HT-29 (cell line): ENCODE measurements around the gene ATP2A2. TPM values are rescaled to one million over a fixed set of nuclear protein-coding genes. Genes with fewer than 3 reads are reported as not detected.

Source experiments
- DNase-seq: peaks from one replicate; pipeline ENCODE4 v3.0.0-alpha.2; 2015; ENCODE audit warnings: low spot score
- total RNA-seq: library from RNA; depleted of rRNA; stranded (reverse); fragments of >200 nt; shearing (Covaris generic); gene quantifications from 2 replicates; pipeline ENCODE4 v1.2.3, GENCODE V29; 2014

Gene ATP2A2
- total RNA-seq, 1 experiment from 2014 or later: 123 TPM

- no peak for DNase-seq
Measured at GRCh38 chr12:110258466-110258865, 22.6 kb upstream of the ATP2A2 start.

DNA sequence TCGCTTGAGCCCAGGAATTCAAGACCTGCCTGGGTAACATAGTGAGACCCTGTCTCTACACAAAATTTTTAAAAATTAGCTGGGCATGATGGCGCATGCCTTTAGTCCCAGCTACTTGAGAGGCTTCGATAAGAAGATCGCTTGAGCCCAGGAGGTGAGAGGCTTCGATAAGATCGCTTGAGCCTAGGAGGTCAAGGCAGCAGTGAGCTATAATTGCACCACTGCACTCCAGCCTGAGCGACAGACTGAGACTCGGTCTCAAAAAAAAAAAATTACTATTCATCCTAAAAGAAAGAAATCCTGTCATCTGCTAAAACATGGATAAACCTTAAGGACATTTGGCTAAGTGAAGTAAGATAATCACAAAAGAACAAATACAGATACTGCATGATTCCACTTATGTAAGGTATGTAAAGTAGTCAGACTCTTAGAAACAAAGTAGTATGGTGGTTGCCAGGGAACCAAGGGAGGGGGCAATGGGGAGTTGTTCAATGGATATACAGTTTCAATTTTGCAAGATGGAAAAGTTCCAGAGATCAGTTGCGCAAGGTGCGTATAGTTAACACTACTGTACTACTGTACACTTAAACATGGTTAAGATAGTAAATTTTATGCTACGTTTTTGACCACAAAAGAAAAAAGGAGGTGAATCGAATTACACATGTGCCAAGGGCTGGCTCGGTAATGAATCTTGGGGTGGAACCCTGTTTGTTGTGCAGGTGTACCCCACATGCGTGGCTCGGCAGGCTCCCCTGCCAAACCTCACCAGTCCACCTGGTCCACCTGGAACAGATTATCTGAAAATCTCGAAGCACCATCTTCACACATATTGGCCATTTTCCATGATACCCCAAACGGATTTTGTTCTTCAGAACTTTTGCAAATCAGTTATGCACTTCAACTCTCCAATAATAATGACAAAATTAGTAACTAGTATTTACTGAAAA is 18.3 kb upstream of the ATP2A2 start:
- DNase-seq: no peak

DNA sequence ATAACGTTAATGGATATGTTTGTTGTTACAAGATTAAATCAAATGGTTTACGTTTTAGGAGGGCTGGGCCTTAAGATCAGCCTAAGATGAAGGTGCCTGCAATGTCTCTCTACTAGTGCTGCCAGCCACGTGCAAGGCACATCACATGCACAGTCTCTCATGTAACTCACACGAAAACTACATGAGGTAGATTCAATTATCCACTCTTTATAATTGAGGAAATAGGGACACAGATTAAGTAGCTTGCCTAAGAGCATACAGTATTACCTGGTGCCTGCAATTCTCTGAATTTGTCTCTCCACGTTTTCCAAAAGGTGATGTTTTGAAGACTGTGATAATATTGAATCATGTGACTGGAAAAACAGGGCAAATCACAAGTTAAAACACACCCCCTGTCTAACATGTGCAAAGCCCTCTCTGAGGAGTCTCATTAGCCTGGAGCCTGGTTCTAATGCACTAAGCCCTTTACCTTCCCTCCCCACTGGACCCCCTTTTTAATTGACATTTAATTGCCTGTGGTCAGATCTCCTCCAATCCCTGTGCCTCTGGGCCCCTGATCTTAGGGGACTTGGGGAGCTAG is 14.6 kb upstream of the ATP2A2 start:
- DNase-seq: no peak

DNA sequence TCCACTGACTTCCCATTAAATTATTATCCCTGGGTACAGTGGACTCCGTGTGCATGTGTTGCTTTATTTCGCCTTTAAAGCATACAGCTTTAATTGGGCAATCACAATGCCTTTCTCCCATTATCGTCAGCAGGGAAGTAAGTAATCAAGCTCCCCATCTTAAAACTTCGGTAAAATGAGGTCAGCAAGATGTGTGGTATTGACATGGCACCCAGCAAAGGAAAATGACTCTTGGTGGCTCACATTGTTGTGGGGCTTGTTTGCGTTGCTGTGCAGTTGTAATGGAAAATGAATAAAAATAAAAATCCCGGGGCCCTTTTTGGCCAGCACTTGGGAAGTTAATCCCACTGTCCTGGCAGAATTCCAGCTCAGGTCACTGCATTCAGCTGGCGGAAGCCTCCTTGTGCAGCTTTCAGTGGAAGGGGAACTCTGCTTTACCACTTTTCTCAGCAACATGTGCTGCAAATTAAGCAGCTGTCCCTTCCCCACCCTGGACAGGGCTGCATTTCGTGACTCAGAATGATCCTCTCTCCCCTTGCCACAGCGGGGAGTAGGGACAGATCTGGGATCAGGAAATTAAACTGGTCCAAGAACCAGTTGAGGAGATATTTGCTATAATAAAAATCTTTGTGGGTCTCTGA is 13.9 kb upstream of the ATP2A2 start:
- DNase-seq: peak; percentile 49

- DNase-seq: peak; percentile 36
Measured at GRCh38 chr12:110269622-110270124, 11.4 kb upstream of the ATP2A2 start.

- peak; percentile 42 for DNase-seq
Measured at GRCh38 chr12:110270125-110270962, 10.7 kb upstream of the ATP2A2 start.

DNA sequence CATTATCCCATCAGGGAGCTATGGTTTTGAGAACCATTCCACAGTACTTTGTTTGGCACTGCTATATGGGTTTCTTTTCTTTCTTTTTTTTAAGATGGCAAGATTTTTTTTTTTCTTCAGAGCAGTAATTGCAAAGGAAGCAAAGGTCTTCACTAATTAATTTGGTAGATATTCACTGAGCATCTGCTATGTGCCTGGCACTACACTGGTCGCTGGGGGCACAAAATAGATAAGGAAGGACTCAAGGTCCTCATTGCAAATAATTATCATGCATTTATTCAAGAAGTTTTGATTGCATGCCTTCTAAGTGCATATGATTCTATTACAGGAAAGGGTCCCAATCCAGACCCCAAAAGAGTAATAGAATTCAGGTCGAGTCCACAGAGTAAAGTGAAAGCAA is 10.0 kb upstream of the ATP2A2 start:
- no peak for DNase-seq

DNA sequence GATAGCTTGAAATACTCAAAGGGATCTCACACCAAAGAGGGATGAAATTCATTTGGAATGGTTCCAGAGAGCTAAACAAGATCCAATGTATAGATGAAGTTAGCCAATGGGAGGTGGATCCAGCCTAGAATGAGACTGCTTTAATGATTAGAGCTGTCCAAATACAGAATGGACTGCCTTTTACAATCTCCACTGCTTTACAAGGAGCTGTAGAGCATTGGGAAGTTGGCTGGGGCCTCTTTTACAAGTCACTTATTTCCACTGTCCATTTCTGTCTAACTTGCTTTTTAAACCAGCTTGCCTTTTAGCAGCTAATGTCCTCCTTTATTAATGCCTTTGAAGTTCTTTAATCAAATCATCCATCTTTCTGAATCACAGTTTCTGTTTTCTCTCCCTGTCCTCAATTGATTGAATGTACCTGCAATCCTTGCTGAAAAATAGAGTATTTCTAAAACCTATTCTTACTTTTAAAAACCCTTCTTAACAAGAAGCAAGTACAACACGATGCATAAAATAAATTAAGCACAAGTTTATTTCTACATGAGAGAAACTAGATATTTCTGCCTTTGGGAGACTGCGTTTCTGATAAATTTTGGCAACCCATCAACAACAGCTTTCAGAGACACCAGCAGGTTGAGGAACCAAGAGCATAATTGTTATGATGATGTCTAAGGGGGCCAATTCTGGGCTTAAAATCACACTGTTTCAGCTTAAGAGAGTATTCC is 3.4 kb upstream of the ATP2A2 start:
- DNase-seq: no peak

DNA sequence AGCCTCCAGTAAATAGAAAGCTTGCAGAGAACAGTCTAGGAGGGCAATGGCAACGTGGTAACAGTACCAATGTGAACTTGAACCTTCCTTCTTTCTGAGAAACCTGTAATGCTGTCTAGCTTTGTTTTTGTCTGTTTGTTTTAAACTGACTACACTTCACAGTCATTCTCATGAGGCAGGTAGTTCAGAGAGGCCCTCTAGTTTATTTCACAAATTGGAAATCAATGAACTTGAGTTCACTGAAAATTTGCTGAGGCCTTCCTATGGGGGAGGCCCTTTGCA is 2.9 kb upstream of the ATP2A2 start:
- no peak for DNase-seq

DNA sequence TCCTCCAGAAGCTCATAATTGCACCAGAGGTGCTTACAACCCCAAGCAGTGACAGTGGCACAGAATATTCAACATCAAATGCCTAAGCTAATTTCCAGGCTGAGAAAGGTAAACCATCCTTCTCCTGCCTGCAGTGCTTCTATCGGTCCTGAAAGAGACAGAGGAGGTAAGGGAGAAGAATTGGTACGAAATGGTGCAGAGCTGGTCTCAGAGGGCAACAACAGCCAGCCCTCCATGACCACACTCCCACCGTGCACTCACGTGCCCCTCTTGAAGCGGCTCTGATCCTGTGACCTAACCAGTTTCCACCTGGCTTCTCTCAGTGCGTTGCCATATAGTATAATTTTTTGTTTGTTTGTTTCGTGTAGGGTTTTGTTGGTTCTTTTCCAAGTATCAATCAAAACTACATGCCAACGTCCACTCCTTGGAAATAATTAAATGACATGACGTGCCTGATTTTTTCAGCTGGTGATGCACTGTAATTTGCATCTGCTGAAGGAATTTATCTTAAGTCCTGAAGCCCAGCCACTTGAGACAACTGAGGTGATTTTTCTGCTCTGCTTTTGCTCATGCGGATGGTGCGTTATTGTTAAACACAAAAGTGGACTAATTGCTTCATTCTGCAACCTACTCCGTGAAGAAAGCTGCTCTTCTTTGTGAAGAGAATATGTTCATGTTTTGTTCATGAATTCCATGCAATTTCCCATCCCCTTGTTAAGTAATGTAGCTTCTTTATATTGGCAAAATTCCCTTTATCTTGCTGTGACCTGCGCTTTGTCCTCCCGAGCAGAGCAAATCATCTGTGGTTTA is 1.3 kb upstream of the ATP2A2 start:
- DNase-seq: no peak

- DNase-seq: peak; percentile 74
Measured at GRCh38 chr12:110280392-110280778, 662 bp upstream of the ATP2A2 start.

DNA sequence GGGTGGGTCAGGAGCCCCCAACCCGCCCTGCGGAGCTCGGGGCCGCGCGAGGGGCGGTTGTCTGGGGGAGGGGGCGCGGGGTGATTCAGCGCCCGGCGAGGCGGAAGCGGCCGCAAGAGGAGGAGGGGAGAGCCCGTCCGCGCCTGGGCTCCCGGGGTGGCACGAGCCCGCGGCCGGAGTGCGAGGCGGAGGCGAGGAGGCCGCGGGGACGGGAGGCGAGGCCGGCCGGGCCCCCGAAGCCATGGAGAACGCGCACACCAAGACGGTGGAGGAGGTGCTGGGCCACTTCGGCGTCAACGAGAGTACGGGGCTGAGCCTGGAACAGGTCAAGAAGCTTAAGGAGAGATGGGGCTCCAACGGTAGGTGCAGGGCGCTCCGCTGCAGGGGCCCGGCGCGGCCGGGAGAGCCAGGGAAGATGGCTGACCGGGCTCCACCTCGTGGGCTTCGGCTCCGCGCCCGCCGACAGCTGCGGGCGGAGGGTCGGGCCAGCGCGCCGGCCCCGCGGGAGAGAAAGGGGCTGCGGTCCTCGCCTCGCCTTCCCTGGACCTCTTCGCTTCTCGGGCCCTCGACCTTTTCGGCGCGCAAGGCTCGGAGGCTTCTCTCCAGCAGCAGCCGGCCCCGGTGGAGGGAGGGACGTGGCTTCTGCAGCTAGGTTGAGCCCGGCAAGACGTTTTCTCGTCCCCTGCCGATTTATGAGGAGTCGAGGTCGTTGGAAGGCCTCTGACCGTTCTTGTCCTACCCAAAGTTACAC is 677 bp downstream of the ATP2A2 start:
- peak; percentile 58 for DNase-seq

DNA sequence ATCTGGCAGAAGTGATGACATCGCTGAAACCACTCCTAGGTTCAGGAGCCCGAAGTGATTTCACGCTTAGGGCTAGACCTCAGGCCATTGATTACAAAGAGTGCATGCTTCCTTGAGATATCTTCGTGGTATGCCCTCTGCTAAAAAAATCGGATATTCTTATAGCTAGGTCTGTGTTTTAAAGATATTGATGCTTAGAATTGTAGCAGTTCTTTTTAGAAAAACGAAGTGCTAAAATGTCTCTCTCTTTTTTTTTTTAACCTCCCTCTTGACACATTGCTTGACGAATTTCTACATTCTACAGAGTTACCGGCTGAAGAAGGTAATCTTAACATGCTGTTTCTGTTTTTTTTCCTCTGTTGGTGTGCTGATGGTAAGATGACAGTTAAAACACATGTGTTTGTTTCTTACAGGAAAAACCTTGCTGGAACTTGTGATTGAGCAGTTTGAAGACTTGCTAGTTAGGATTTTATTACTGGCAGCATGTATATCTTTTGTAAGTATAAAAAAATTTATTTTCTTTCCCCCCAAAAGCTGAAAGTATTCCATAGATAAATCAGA is 1.3 kb downstream of the ATP2A2 start:
- no peak for DNase-seq

- DNase-seq: no peak
Measured at GRCh38 chr12:110282956-110283817, 2.1 kb downstream of the ATP2A2 start.

GRCh38 chr12:110284597-110284996 is 3.5 kb downstream of the ATP2A2 start:
- no peak for DNase-seq

GRCh38 chr12:110286623-110287022 is 5.6 kb downstream of the ATP2A2 start:
- no peak for DNase-seq

DNA sequence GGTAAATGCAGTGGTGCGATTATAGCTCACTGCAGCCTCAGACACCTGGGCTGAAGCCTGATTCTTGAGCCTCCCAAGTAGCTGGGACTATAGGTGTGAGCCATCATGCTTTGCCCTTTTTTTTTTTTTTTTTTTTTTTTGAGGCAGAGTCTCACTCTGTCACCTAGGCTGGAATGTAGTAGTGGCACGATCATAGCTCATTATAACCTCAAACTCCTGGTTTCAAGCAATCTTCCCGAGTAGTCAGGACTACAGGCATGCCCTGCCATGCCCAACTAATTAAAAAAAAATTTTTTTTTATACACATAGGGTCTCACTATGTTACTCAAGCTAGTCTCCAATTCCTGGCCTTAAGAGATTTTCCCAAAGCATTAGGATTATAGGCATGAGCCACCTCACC is 6.9 kb downstream of the ATP2A2 start:
- no peak for DNase-seq

GRCh38 chr12:110289044-110289710 is 8.1 kb downstream of the ATP2A2 start:
- DNase-seq: no peak
